Activated CD4-positive, alpha-beta T cell treated with anti-CD3 and anti-CD28 coated beads, Interleukin-2, amount 10 ng/mL, durations not matched to agents 24 days and 14 days (primary cell): ENCODE data around the gene GFRA1. TPM values are rescaled to one million over a fixed set of nuclear protein-coding genes. Genes with fewer than 3 reads are reported as not detected.

Experiments used
- DNase-seq: peaks from one replicate; pipeline ENCODE4 v3.0.0; 2022
- H3K27ac Mint-ChIP-seq: one replicate; pipeline ENCODE4 v1.8.0; 2022; ENCODE audit warnings: mild to moderate bottlenecking, mixed read lengths
- H3K27me3 Mint-ChIP-seq: one replicate; pipeline ENCODE4 v1.8.0; 2022; ENCODE audit warnings: mixed read lengths
- H3K36me3 Mint-ChIP-seq: one replicate; pipeline ENCODE4 v1.8.0; 2022; ENCODE audit warnings: low read depth, mild to moderate bottlenecking, mixed read lengths
- H3K4me1 Mint-ChIP-seq: one replicate; pipeline ENCODE4 v1.8.0; 2021; ENCODE audit warnings: mixed read lengths
- H3K4me3 Mint-ChIP-seq: one replicate; pipeline ENCODE4 v1.8.0; 2022; ENCODE audit warnings: mild to moderate bottlenecking, moderate library complexity, mixed read lengths
- H3K9me3 Mint-ChIP-seq: one replicate; pipeline ENCODE4 v1.8.0; 2021; ENCODE audit warnings: mixed read lengths
- intact Hi-C: fragments of 100-400 bp; cut with micrococcal nuclease; formaldehyde crosslinking; loops from one replicate; pipeline ENCODE4 v1.15.1; 2023
- total RNA-seq: library from RNA; stranded (reverse); gene quantifications from 2 replicates; pipeline ENCODE4 v1.2.3, GENCODE V29; 2022

Gene GFRA1
- total RNA-seq, 1 donor from 2014 or later, result not detected

GRCh38 chr10:116011929-116012328 lies 261.1 kb downstream of the GFRA1 start:
- H3K9me3 Mint-ChIP-seq, result no peaks in the 10 kb centered on the region
- no peaks in the 10 kb centered on the region for H3K27me3 Mint-ChIP-seq
- no peak for DNase-seq
- no peaks in the 10 kb centered on the region for H3K36me3 Mint-ChIP-seq
- no peak overlapping the region for H3K27ac Mint-ChIP-seq
- intact Hi-C loops, result no loop called here
- no peak overlapping the region for H3K4me3 Mint-ChIP-seq
- no peaks in the 10 kb centered on the region for H3K4me1 Mint-ChIP-seq

DNA sequence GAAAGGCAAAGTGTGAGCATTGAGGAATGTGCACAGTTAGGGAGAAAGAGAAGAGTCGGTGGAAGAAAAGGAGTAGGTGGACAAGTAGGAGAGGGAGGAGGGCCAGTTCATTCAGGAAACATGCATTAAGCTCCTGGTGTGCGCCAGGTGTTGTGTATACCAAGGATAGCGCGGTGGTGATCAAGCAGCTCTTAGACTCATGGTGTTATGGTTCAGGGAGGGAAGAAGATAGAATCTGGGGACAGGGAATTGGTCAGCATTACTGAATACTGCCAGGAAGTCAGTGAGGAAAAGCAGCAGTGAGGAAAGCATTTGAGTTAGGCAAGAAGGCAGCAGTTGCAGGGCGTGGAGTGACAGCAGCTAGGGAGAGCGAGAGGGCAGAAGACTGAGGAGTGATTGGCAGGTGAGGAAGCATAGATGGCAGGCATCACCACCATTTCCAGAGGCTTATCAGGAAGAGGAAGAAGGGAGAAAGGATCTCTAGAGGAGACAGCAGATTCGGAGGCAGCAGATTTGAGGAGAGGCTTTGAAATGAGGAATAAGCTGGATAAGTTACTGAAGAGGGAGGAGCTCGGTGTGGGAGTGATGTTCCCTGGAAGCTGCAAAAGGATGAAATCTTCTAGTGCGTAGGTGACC lies 265.6 kb downstream of the GFRA1 start:
- H3K27me3 Mint-ChIP-seq, result no peaks in the 10 kb centered on the region
- H3K4me1 Mint-ChIP-seq, result no peaks in the 10 kb centered on the region
- intact Hi-C loops, result no loop called here
- H3K36me3 Mint-ChIP-seq, result no peaks in the 10 kb centered on the region
- H3K4me3 Mint-ChIP-seq, result no peak overlapping the region
- DNase-seq, result no peak
- H3K27ac Mint-ChIP-seq, result no peak overlapping the region
- H3K9me3 Mint-ChIP-seq, result no peaks in the 10 kb centered on the region

Other genes starting within 250 kb of the GFRA1 start
- not detected in 2 replicates for gene CCDC172, start 51.2 kb upstream of the GFRA1 start, total RNA-seq
- gene PNLIPRP3, start 154.6 kb upstream of the GFRA1 start, total RNA-seq, result not detected in 2 replicates